Skeletal muscle tissue (tissue), 5 donors: Measurements from ENCODE around the gene NUP62CL. TPM values are rescaled to one million over a fixed set of nuclear protein-coding genes. Genes with fewer than 3 reads are reported as not detected.

Source experiments
- H3K27ac ChIP-seq: one replicate; pipeline ENCODE4 v1.7.0; 2013; ENCODE audit warnings: mild to moderate bottlenecking, low read depth, low read length, inconsistent platforms
- H3K27me3 ChIP-seq, 3 donors: one replicate each; pipeline ENCODE4 v1.7.0; 2013; ENCODE audit warnings: low read length in 3 of 3; ENCODE audit not compliant: control insufficient read depth in 3 of 3, insufficient read depth in 3 of 3
- H3K36me3 ChIP-seq, 3 donors: one replicate each; pipeline ENCODE4 v1.7.0; 2013; ENCODE audit warnings: low read length in 3 of 3; ENCODE audit not compliant: control insufficient read depth in 3 of 3, insufficient read depth in 3 of 3
- H3K4me1 ChIP-seq, 3 donors: one replicate each; pipeline ENCODE4 v1.7.0; 2013; ENCODE audit warnings: low read length in 3 of 3, mild to moderate bottlenecking in 3 of 3; ENCODE audit not compliant: control insufficient read depth in 3 of 3, insufficient read depth in 3 of 3
- H3K4me3 ChIP-seq, 3 donors: one replicate each; pipeline ENCODE4 v1.7.0; 2013; ENCODE audit warnings: low read length in 3 of 3
- H3K9ac ChIP-seq, 3 donors: one replicate each; pipeline ENCODE4 v1.7.0; 2013; ENCODE audit warnings: low read length in 3 of 3, mild to moderate bottlenecking in 3 of 3, moderate library complexity in 2 of 3, low read depth in 1 of 3
- H3K9me3 ChIP-seq, 3 donors: one replicate each; pipeline ENCODE4 v1.7.0; 2013; ENCODE audit warnings: low read length in 3 of 3; ENCODE audit not compliant: control insufficient read depth in 3 of 3
- small RNA-seq: library from RNA; depleted of rRNA; stranded (forward); fragments of <200 nt; gene quantifications from one replicate; pipeline ENCODE3, GENCODE V24; 2014
- total RNA-seq: library from RNA; depleted of rRNA; stranded (reverse); fragments of >200 nt; gene quantifications from one replicate; pipeline ENCODE4 v1.2.3, GENCODE V29; 2014
- donor health status: Osteomylitis.

NUP62CL gene
- total RNA-seq, 1 donor from 2014 or later: 1.6 TPM

DNA sequence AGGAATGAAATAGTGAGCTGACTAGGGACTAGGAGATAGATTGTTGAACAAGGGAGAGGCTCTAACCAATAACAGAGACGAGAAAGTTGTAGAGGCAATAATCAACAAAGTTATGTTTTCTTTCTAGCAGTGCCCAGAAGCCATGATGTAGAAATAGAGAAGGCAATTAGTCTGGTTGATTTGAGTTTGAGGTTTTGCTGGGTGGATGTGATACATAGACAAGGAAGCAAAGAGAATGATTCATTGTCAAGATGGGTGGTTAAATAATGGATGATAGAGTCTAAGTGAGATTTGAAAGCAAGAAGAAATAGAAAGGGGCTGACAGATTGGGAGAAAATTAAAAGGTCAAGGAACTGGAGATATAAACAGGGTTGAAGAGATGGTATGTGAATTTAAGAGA is 98.8 kb downstream of the NUP62CL start:
- no peak overlapping the region for H3K27ac ChIP-seq
- H3K4me1 ChIP-seq: no peaks in the 10 kb centered on the region
- no peak overlapping the region for H3K4me3 ChIP-seq
- peaks cover under 1 to 7% (median 1%) of the 10 kb centered on the region in 3 donors for H3K36me3 ChIP-seq
- no peaks in the 10 kb centered on the region for H3K27me3 ChIP-seq
- no peak overlapping the region for H3K9ac ChIP-seq
- H3K9me3 ChIP-seq: no peaks in the 10 kb centered on the region

DNA sequence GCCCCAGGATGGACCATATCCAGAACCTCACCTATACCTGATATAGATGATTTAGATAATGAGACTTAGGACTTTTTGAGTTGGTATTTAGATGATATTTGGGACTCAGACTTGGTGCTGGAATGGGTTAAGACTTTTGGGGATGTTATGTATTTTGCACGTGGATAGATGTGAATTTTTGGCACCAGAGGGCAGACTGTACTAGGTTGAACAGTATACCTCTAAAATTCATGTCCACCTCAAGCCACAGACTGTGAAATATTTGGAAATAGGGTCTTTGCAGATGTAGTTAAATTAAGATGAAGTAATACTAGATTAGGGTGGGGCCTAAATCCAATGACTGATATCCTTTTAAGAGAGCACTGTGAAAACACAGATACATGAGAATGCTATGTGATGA is 103.3 kb downstream of the NUP62CL start:
- no peaks in the 10 kb centered on the region for H3K27me3 ChIP-seq
- H3K27ac ChIP-seq: no peak overlapping the region
- H3K9me3 ChIP-seq: no peaks in the 10 kb centered on the region
- H3K36me3 ChIP-seq: peaks cover 0 to 5% (median 0%) of the 10 kb centered on the region in 3 donors
- H3K4me1 ChIP-seq: no peaks in the 10 kb centered on the region
- H3K9ac ChIP-seq: no peak overlapping the region
- no peak overlapping the region for H3K4me3 ChIP-seq

DNA sequence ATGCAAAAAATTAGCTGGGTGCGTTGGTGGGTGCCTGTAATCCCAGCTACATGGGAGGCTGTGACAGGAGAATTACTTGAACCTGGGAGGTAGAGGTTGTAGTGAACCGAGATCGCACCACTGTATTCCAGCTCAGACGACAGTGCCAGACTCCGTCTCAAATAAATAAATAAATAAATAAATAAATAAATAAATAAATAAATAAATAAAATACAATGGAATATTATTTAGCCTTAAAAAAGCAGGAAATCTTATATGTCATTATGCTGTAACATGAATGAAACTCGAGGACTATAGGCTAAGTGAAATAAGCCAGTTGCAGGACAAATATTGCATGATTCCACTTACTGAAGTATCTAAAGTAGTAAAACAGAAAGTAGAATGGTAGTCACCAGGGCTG is 130.1 kb downstream of the NUP62CL start:
- no peaks in the 10 kb centered on the region for H3K36me3 ChIP-seq
- H3K4me1 ChIP-seq: no peaks in the 10 kb centered on the region
- H3K27ac ChIP-seq: no peak overlapping the region
- H3K4me3 ChIP-seq: no peak overlapping the region
- no peaks in the 10 kb centered on the region for H3K27me3 ChIP-seq
- H3K9ac ChIP-seq: no peak overlapping the region
- H3K9me3 ChIP-seq: peaks cover 0 to 3% (median 0%) of the 10 kb centered on the region in 3 donors

Small RNAs within 50 kb of the gene (small RNA-seq; reads per million reads assigned to genes)
- gene RF00019: not detected

Other genes with a start within 250 kb of the NUP62CL start
- gene MORC4, start 206.2 kb downstream of the NUP62CL start, total RNA-seq: 34.4 TPM
- gene RBM41, start 87.6 kb downstream of the NUP62CL start, total RNA-seq: 8.9 TPM
- gene DNAAF6, start 178 bp upstream of the NUP62CL start, total RNA-seq: not detected
- under 0.01 TPM for gene FRMPD3, start 243.2 kb upstream of the NUP62CL start, total RNA-seq